GM12878 (cell line): ENCODE measurements around the gene GRHL1. TPM values are rescaled to one million over a fixed set of nuclear protein-coding genes. Genes with fewer than 3 reads are reported as not detected.

Experiments used
- ATAC-seq: fragments of 200-7000 bp; cut with Tn5 transposase; 3 replicates; pipeline ENCODE4 v1.9.1; 2020; ENCODE audit warnings: mild to moderate bottlenecking, moderate library complexity
- BruUV-seq: library from RNA; stranded (reverse); fragments of 400-500 nt; replicated peaks from 2 replicates; lab custom pipeline; 2021; lab: Mats Ljungman, UMichigan
- CTCF ChIA-PET: fragments of 300-600 bp; sonication (Branson Sonifier 250); formaldehyde crosslinking; extraction: SDS; loops from one replicate; lab custom pipeline; 2021; ENCODE audit warnings: inconsistent platforms; lab: Yijun Ruan, JAX
- POLR2A ChIA-PET: fragments of 350-600 bp; formaldehyde crosslinking; extraction: SDS; loops from one replicate; lab custom pipeline; 2021; ENCODE audit warnings: inconsistent platforms; lab: Charles Lee
- RAD21 ChIA-PET: fragments of 300-600 bp; sonication (Branson Sonifier 250); formaldehyde crosslinking; loops from one replicate; lab custom pipeline; 2023; ENCODE audit warnings: antibody characterized with exemption; ENCODE audit not compliant: unreplicated experiment; lab: Charles Lee
- SMC1A ChIA-PET: fragments of 300-600 bp; sonication (Branson Sonifier 250); formaldehyde crosslinking; loops from one replicate; lab custom pipeline; 2023; ENCODE audit not compliant: unreplicated experiment, uncharacterized antibody; lab: Charles Lee
- DNase-seq: peaks from one replicate; pipeline ENCODE4 v3.0.0-alpha.2; 2011; ENCODE audit warnings: low read depth, low spot score
- FAIRE-seq: peaks from 3 replicates; lab custom pipeline; 2011; peaks lifted over from hg19 to GRCh38; lab: Jason Lieb, UNC
- H2AFZ ChIP-seq: 2 replicates; pipeline ENCODE4 v1.6.0; 2011; ENCODE audit warnings: low read depth, low read length, control low read depth; ENCODE audit not compliant: control insufficient read depth
- H3K27ac ChIP-seq: 2 replicates; pipeline ENCODE4 v1.5.1; 2011; ENCODE audit warnings: control low read depth; ENCODE audit not compliant: control insufficient read depth, insufficient read depth
- H3K27me3 ChIP-seq, 2 experiments: replicated peaks in 1 of 2; 2 replicates each; pipeline versions ENCODE4 v1.6.0 to v1.6.1; 2011; ENCODE audit warnings: low read length in 1 of 2; ENCODE audit not compliant: control insufficient read depth in 2 of 2, insufficient read depth in 2 of 2
- H3K36me3 ChIP-seq, 2 experiments: 2 replicates each; pipeline ENCODE4 v1.5.1; 2011; ENCODE audit warnings: low read length in 1 of 2; ENCODE audit not compliant: control insufficient read depth in 2 of 2, insufficient read depth in 2 of 2
- H3K4me1 ChIP-seq: 2 replicates; pipeline ENCODE4 v1.6.1; 2011; ENCODE audit warnings: mild to moderate bottlenecking, low read length, moderate library complexity, mixed read lengths; ENCODE audit not compliant: control insufficient read depth, insufficient read depth
- H3K4me2 ChIP-seq: 2 replicates; pipeline ENCODE4 v1.6.0; 2011; ENCODE audit warnings: control low read depth; ENCODE audit not compliant: control insufficient read depth, insufficient read depth
- H3K4me3 ChIP-seq: fragments of 200-600 bp; sonication (generic); 2 replicates; pipeline ENCODE4 v1.5.1; 2016
- H3K79me2 ChIP-seq: 2 replicates; pipeline ENCODE4 v1.6.0; 2011; ENCODE audit warnings: low read length; ENCODE audit not compliant: control insufficient read depth, insufficient read depth
- H3K9ac ChIP-seq: 2 replicates; pipeline ENCODE4 v1.8.0; 2011; ENCODE audit warnings: low read length, control low read depth, mixed read lengths; ENCODE audit not compliant: control insufficient read depth, insufficient read depth
- H3K9me3 ChIP-seq: replicated peaks from 3 replicates; pipeline ENCODE4 v1.5.1; 2011; ENCODE audit warnings: mild to moderate bottlenecking, low read length; ENCODE audit not compliant: control insufficient read depth, insufficient read depth
- H4K20me1 ChIP-seq: 2 replicates; pipeline ENCODE4 v1.6.0; 2011; ENCODE audit not compliant: control insufficient read depth, insufficient read depth
- HDAC6 ChIP-seq: fragments of 200-600 bp; sonication (generic); IDR thresholded peaks from one replicate; pipeline ENCODE4 v1.8.0; 2017; ENCODE audit warnings: antibody characterized with exemption; ENCODE audit not compliant: unreplicated experiment
- IRF5 ChIP-seq: fragments of 450-650 bp; IDR thresholded peaks from 2 replicates; pipeline ENCODE4 v1.6.1; 2017; ENCODE audit warnings: borderline replicate concordance
- NFYB ChIP-seq: IDR thresholded peaks from 2 replicates; pipeline ENCODE4 v1.6.1; 2011; ENCODE audit warnings: low read depth, mild to moderate bottlenecking, low read length, improper control_type of control experiment, moderate library complexity; ENCODE audit not compliant: insufficient read depth
- PAX5 ChIP-seq: IDR thresholded peaks from 2 replicates; pipeline ENCODE4 v1.6.1; 2011; ENCODE audit warnings: low read depth, low read length, borderline replicate concordance
- TBL1XR1 ChIP-seq: IDR thresholded peaks from 2 replicates; pipeline ENCODE4 v1.6.1; 2012; ENCODE audit warnings: low read depth, low read length, improper control_type of control experiment
- TCF7 ChIP-seq: IDR thresholded peaks from 2 replicates; pipeline ENCODE4 v1.6.1; 2014; ENCODE audit warnings: antibody characterized with exemption, borderline replicate concordance
- USF2 ChIP-seq: IDR thresholded peaks from 2 replicates; pipeline ENCODE4 v1.6.1; 2011; ENCODE audit warnings: low read depth, low read length, improper control_type of control experiment, borderline replicate concordance
- ZNF384 ChIP-seq: IDR thresholded peaks from 2 replicates; pipeline ENCODE4 v1.6.1; 2012; ENCODE audit warnings: low read depth, mild to moderate bottlenecking, low read length, improper control_type of control experiment, borderline replicate concordance
- WGBS: methylation state at CpG from one replicate; pipeline ENCODE4 v1.1.6; 2016; ENCODE audit warnings: low lambda C conversion rate; ENCODE audit not compliant: insufficient replicate concordance, insufficient coverage; ENCODE audit errors: missing lambda C conversion rate; 5-methylcytosine and 5-hydroxymethylcytosine counted together
- in situ Hi-C: fragments of 300-500 bp; cut with MboI; formaldehyde crosslinking; loops from 9 replicates; pipeline ENCODE4 v1.14.3; 2018; ENCODE audit warnings: mixed read lengths
- intact Hi-C: fragments of 100-400 bp; cut with micrococcal nuclease; formaldehyde crosslinking; loops from one replicate; pipeline ENCODE4 v1.14.2; 2022; ENCODE audit not compliant: unreplicated experiment
- polyA plus RNA-seq, 11 experiments: library from polyadenylated mRNA; depleted of rRNA in 4 of 11; unstranded in 6 of 11; stranded (reverse) in 5 of 11; fragments of >200 nt; fragmentation: Nextera tagmentation in 4 of 11; fragmentation: Illumina TruSeq in 1 of 11; extraction: Ambion mirVana in 4 of 11; extraction: Trizol in 1 of 11; gene quantifications; 1 replicate in 1 of 11; 2 replicates in 10 of 11; pipeline versions ENCODE4 v1.2.1 to v1.2.3, GENCODE V29; 2011 to 2016; ENCODE audit warnings: inconsistent platforms in 2 of 11, missing spikeins in 2 of 11, low read depth in 1 of 11
- total RNA-seq, 4 experiments: library from RNA; depleted of rRNA in 3 of 4; stranded (reverse); fragments of >200 nt in 3 of 4; fragmentation: Illumina TruSeq in 1 of 4; extraction: Trizol in 1 of 4; gene quantifications; 2 replicates each; pipeline versions ENCODE4 v1.2.1 to v1.2.3, GENCODE V29; 2013 to 2021

The GRHL1 gene
- total and polyA plus RNA-seq, 10 of the 15 experiments (the other 5 are each of a cell fraction or from before 2014, with no cell fraction given) = 0.09 to 0.81 (median 0.28) TPM; not detected in 1

- POLR2A ChIA-PET = no interaction called here
- no peak for TF ChIP-seq NFYB
- TF ChIP-seq TBL1XR1 = no peak
- no peak for TF ChIP-seq IRF5
- TF ChIP-seq HDAC6 = no peak
- in situ Hi-C loops = no loop called here
- Histone ChIP-seq H4K20me1 (no peaks in the 10 kb centered on the region), H3K9me3 (no peaks in the 10 kb centered on the region; the same call in 2 of the 3 replicates), H3K4me1 (no peaks in the 10 kb centered on the region), H3K4me2 (no peak overlapping the region), H3K27ac (no peak overlapping the region), H3K27me3 (no peaks in the 10 kb centered on the region), H3K9ac (no peak overlapping the region), H3K36me3 (no peaks in the 10 kb centered on the region), H2AFZ (no peak overlapping the region), H3K4me3 (no peak overlapping the region), H3K79me2 (no peaks in the 10 kb centered on the region)
- FAIRE-seq (no peak), DNase-seq (no peak), ATAC-seq (no peak)
- BruUV-seq = no TSS peak
- SMC1A ChIA-PET = interaction anchor here (1.2 kb wide), 1 partner anchor 10 kb away, joined by 5 read pairs; no protein-coding TSS in a partner anchor
- intact Hi-C loops = no loop called here
- RAD21 ChIA-PET = no interaction called here
- WGBS = 60% methylated on average over 3 of the region's 3 CpGs
- CTCF ChIA-PET = interaction anchor here (1.1 to 7.1 kb wide), 5 partner anchors 9 to 453 kb away, joined by 3 to 164 read pairs (median 5); no protein-coding TSS in a partner anchor
Measured at GRCh38 chr2:9981655-9982054, 30.2 kb downstream of the GRHL1 start.

- H3K27ac ChIP-seq = no peak overlapping the region
- in situ Hi-C loops (no loop called here), intact Hi-C loops (no loop called here)
- H3K4me3 ChIP-seq = no peak overlapping the region
- H4K20me1 ChIP-seq = no peaks in the 10 kb centered on the region
- no TSS peak for BruUV-seq
- no peaks in the 10 kb centered on the region; the same call in 2 of the 3 replicates for H3K9me3 ChIP-seq
- no peak for FAIRE-seq
- no peaks in the 10 kb centered on the region for H3K27me3 ChIP-seq
- no peak overlapping the region for H3K4me2 ChIP-seq
- TF ChIP-seq TCF7 (no peak), PAX5 (no peak), ZNF384 (no peak), USF2 (no peak)
- POLR2A ChIA-PET = no interaction called here
- no peaks in the 10 kb centered on the region for H3K36me3 ChIP-seq
- ATAC-seq = no peak
- no peak for DNase-seq
- H2AFZ ChIP-seq = no peak overlapping the region
- SMC1A ChIA-PET = interaction anchor here (2.8 to 4.7 kb wide), 2 partner anchors 47 to 182 kb away, joined by 19 to 25 read pairs; no protein-coding TSS in a partner anchor
- no peaks in the 10 kb centered on the region for H3K79me2 ChIP-seq
- H3K9ac ChIP-seq = no peak overlapping the region
- H3K4me1 ChIP-seq = no peaks in the 10 kb centered on the region
- RAD21 ChIA-PET = interaction anchor here (5.9 kb wide), 1 partner anchor 65 kb away, joined by 70 read pairs; no protein-coding TSS in a partner anchor
- WGBS = 45% methylated on average over 8 of the region's 8 CpGs
- CTCF ChIA-PET = interaction anchor here (1.1 to 7.1 kb wide), 7 partner anchors 9 to 453 kb away, joined by 3 to 164 read pairs (median 34); no protein-coding TSS in a partner anchor
Measured at GRCh38 chr2:9982248-9982647, 30.8 kb downstream of the GRHL1 start.
